ENCODE results near the gene MFSD12. TPM values are rescaled to one million over a fixed set of nuclear protein-coding genes. Genes with fewer than 3 reads are reported as not detected.

MFSD12 gene
- total RNA-seq, 1 experiment from 2014 or later = 48.2 TPM

DNA sequence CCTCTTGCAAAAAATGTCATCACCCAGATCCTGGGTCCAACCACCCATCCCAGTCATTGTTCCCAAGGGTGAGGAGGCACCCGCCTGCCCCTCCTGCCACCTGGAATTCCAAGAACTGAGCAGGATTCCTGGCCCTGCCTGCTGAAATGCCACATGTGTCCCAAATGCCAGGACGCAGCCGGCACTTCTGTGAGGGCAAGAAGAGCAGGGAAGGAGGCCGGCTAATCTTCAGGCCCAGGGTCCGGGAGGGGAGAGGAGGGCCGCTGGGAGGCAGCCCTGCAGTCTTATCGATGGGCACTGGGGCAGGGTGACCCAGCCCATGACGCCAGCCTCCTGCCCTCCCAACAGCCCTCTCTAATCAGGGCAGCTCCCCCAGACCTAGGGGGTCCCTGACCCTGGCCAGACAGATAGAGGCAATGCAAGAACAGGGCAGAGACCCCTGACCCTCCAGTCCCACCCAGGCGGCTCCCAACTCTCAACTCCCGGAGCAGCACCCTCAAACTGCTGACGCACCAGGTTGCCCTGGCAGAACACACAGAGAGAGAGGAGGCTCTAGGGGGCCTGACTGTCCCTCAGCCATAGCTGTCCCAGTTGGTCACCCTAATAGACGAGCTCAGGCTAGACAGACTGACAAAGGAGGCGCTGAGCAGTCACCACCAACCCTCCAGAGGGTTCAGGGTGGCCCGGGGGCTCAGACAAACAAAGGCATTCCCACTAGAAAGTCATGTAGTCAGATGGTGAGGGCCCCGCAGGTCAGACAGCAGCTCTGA lies 1.5 kb downstream of the MFSD12 start:
- no TSS peak for BruUV-seq (replicated peaks)
- DNase-seq (ENCODE audit: low spot score) = no peak
- POLR2A ChIA-PET (ENCODE audit: low non-redundant PET) = no interaction called here
- Histone ChIP-seq H3K36me3 (ENCODE audit: insufficient read depth, low read length, poor library complexity, severe bottlenecking) (no peaks in the 10 kb centered on the region), H3K27me3 (replicated peaks; ENCODE audit: insufficient read depth, low read depth, low read length, poor library complexity) (no peaks in the 10 kb centered on the region), H3K4me1 (ENCODE audit: insufficient read depth, low read length, poor library complexity, severe bottlenecking) (peaks cover 16% of the 10 kb centered on the region), H3K9me3 (ENCODE audit: low read depth, low read length, poor library complexity, severe bottlenecking) (no peaks in the 10 kb centered on the region), H3K4me3 (ENCODE audit: low read depth, low read length, poor library complexity, severe bottlenecking) (peak overlapping the region; percentile 92), H3K27ac (ENCODE audit: low read depth, low read length, poor library complexity, severe bottlenecking) (no peak overlapping the region)
- CTCF ChIA-PET = interaction anchor here (1.1 kb wide), 1 partner anchor 11 kb away, joined by 5 read pairs; no protein-coding TSS in a partner anchor
- intact Hi-C loops (cut with micrococcal nuclease; ENCODE audit: unreplicated experiment) = no loop called here
- TF ChIP-seq, protein P1, sequence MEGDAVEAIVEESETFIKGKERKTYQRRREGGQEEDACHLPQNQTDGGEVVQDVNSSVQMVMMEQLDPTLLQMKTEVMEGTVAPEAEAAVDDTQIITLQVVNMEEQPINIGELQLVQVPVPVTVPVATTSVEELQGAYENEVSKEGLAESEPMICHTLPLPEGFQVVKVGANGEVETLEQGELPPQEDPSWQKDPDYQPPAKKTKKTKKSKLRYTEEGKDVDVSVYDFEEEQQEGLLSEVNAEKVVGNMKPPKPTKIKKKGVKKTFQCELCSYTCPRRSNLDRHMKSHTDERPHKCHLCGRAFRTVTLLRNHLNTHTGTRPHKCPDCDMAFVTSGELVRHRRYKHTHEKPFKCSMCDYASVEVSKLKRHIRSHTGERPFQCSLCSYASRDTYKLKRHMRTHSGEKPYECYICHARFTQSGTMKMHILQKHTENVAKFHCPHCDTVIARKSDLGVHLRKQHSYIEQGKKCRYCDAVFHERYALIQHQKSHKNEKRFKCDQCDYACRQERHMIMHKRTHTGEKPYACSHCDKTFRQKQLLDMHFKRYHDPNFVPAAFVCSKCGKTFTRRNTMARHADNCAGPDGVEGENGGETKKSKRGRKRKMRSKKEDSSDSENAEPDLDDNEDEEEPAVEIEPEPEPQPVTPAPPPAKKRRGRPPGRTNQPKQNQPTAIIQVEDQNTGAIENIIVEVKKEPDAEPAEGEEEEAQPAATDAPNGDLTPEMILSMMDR (conservative IDR thresholded peaks at IDR 0.05; ENCODE audit: low read depth, low read length) = no peak

DNA sequence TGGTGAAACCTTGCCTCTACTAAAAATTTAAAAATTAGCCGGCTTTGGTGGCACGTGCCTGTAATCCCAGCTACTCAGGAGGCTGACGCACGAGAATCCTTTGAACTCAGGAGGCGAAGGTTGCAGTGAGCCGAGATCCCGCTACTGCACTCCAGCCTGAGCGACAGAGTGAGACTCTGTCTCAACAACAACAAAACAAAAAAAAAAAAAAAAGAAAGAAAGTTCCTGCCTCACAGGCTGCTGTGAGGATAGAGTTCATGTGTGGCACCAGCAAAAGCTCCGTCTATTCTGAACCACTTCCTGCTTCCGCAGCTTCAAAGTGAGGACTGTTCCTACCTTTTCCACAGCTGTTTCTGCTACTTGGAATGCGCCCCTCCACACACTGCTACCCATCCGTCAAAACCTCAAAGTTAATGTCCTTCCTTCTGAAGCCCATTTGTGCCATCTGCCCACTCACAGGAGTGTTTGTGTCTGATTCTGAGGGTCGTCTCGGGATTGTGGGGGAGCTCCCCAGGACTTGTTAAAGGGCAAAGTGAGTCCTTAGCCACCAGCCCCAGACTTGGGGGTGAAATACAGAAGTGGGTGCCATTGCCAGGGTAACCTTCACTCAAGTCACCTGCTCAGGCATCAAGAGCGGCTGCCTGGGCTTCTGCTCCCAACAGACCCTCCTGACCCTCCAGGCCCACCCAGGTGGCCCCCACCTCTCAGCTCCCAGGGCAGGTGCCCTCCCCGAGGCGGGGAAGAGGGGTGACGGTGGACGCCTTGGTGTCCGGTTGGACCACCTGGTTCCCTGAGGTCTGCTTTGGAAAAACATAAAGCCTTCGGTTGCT lies 2.9 kb downstream of the MFSD12 start:
- no peaks in the 10 kb centered on the region for H3K27me3 ChIP-seq (replicated peaks; ENCODE audit: insufficient read depth, low read depth, low read length, poor library complexity)
- peaks cover 16% of the 10 kb centered on the region for H3K4me1 ChIP-seq (ENCODE audit: insufficient read depth, low read length, poor library complexity, severe bottlenecking)
- POLR2A ChIA-PET (ENCODE audit: low non-redundant PET) = interaction anchor here (0.7 kb wide), 1 partner anchor 22 kb away, joined by 10 read pairs; no protein-coding TSS in a partner anchor
- no peaks in the 10 kb centered on the region for H3K9me3 ChIP-seq (ENCODE audit: low read depth, low read length, poor library complexity, severe bottlenecking)
- no peak for DNase-seq (ENCODE audit: low spot score)
- intact Hi-C loops (cut with micrococcal nuclease; ENCODE audit: unreplicated experiment) = no loop called here
- H3K27ac ChIP-seq (ENCODE audit: low read depth, low read length, poor library complexity, severe bottlenecking) = no peak overlapping the region
- no peak overlapping the region for H3K4me3 ChIP-seq (ENCODE audit: low read depth, low read length, poor library complexity, severe bottlenecking)
- CTCF ChIA-PET = no interaction called here
- TF ChIP-seq, protein P1 (conservative IDR thresholded peaks at IDR 0.05; ENCODE audit: low read depth, low read length) = no peak
- no peak for TF ChIP-seq EZH2 (IDR thresholded peaks at IDR 0.05; ENCODE audit: borderline replicate concordance, low read depth, low read length, poor library complexity, severe bottlenecking)
- H3K36me3 ChIP-seq (ENCODE audit: insufficient read depth, low read length, poor library complexity, severe bottlenecking) = no peaks in the 10 kb centered on the region
- BruUV-seq (replicated peaks) = TSS peak; percentile 70

DNA sequence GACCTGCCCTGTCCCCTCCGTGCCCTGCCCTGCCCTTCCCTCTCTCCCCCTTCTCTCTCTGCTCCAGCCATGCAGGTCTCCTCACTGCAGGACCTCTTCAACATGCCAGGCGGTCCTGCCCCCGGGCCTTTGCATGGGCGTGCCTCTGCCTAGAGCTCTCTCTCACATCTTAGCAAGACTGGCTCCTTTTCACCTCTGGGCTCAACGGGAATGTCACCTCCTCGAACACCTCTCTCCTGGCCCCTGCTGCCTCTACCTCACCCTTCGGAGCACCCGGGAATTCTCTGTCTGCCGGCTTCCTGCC lies 5.6 kb downstream of the MFSD12 start:
- CTCF ChIA-PET = no interaction called here
- H3K27ac ChIP-seq (ENCODE audit: low read depth, low read length, poor library complexity, severe bottlenecking) = no peak overlapping the region
- POLR2A ChIA-PET (ENCODE audit: low non-redundant PET) = interaction anchor here (1.1 kb wide), 1 partner anchor 211 kb away, joined by 3 read pairs; no protein-coding TSS in a partner anchor
- no peak overlapping the region for H3K4me3 ChIP-seq (ENCODE audit: low read depth, low read length, poor library complexity, severe bottlenecking)
- H3K36me3 ChIP-seq (ENCODE audit: insufficient read depth, low read length, poor library complexity, severe bottlenecking) = peaks cover 6% of the 10 kb centered on the region
- intact Hi-C loops (cut with micrococcal nuclease; ENCODE audit: unreplicated experiment) = no loop called here
- DNase-seq (ENCODE audit: low spot score) = no peak
- no peak for TF ChIP-seq EZH2 (IDR thresholded peaks at IDR 0.05; ENCODE audit: borderline replicate concordance, low read depth, low read length, poor library complexity, severe bottlenecking)
- TF ChIP-seq, protein P1 (conservative IDR thresholded peaks at IDR 0.05; ENCODE audit: low read depth, low read length) = no peak
- no TSS peak for BruUV-seq (replicated peaks)
- no peaks in the 10 kb centered on the region for H3K9me3 ChIP-seq (ENCODE audit: low read depth, low read length, poor library complexity, severe bottlenecking)
- no peaks in the 10 kb centered on the region for H3K27me3 ChIP-seq (replicated peaks; ENCODE audit: insufficient read depth, low read depth, low read length, poor library complexity)
- peaks cover 11% of the 10 kb centered on the region for H3K4me1 ChIP-seq (ENCODE audit: insufficient read depth, low read length, poor library complexity, severe bottlenecking)

Data from A673 (cell line).